Measurements from ENCODE around the gene UBA52.

DNA sequence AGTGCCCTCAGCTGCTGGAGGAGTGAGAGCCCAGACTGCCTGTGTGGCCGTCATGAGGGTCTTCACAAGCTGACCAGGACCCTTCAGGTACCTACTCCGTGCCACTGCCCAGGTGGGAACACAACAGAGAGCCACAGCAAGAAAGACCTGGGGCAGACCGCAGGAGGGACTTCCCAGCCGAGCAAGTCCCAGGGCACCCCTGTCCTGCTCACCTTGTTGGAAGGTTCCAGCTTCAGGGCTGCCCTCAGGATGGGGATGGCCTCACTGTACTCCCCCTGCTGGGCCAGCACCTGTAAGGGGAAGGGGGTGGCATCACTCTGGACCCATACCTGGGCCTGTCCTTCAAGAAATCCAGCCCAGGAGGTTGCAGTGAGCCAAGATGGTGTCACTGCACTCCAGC lies 38.6 kb upstream of the UBA52 start:
- TF ChIP-seq EZH2phosphoT487 (IDR thresholded peaks at IDR 0.05; ENCODE audit: insufficient read depth, low read depth) (no peak), EZH2 (IDR thresholded peaks at IDR 0.05; ENCODE audit: insufficient read depth, poor library complexity, severe bottlenecking) (no peak)

Measured in GM23248 (cell line).